Loucy (cell line): Measurements from ENCODE around the gene POTEC.
"Not testable (repeated sequence)": the region's sequence is repeated elsewhere in the genome, so short reads cannot be mapped to it uniquely, and the experiment has no call there.

Source experiments
- CTCF ChIP-seq: fragments of 200-600 bp; sonication (generic); conservative IDR thresholded peaks from 2 replicates; pipeline ENCODE4 v1.5.1; 2014; ENCODE audit warnings: mild to moderate bottlenecking, antibody characterized with exemption, low read length
- EZH2phosphoT487 ChIP-seq: fragments of 200-600 bp; IDR thresholded peaks from 2 replicates; pipeline ENCODE4 v1.6.1; 2018; ENCODE audit warnings: antibody characterized with exemption, mild to moderate bottlenecking, moderate library complexity, borderline replicate concordance

- not testable (repeated sequence) for TF ChIP-seq CTCF, EZH2phosphoT487
Observed at GRCh38 chr18:14474752-14475151, 68.6 kb downstream of the POTEC start.
